H1 (cell line): ENCODE data around the gene MFAP5. TPM values are rescaled to one million over a fixed set of nuclear protein-coding genes. Genes with fewer than 3 reads are reported as not detected.
"Not testable (repeated sequence)": the region's sequence is repeated elsewhere in the genome, so short reads cannot be mapped to it uniquely, and the experiment has no call there.

Experiments used
- CTCF ChIA-PET: fragments of 300-600 bp; sonication (Branson Sonifier 250); formaldehyde crosslinking; loops from one replicate; lab custom pipeline; 2021; ENCODE audit not compliant: partially characterized antibody; lab: Charles Lee
- POLR2A ChIA-PET: fragments of 300-600 bp; sonication (Branson Sonifier 250); formaldehyde crosslinking; loops from one replicate; lab custom pipeline; 2021; ENCODE audit warnings: inconsistent platforms; ENCODE audit not compliant: partially characterized antibody; lab: Charles Lee
- DNase-seq, 2 experiments: peaks; one replicate each; pipeline versions ENCODE4 v3.0.0 to v3.0.0-alpha.2; 2010 to 2022; ENCODE audit warnings: low spot score in 2 of 2, low read depth in 1 of 2, mixed read lengths in 1 of 2
- FAIRE-seq: peaks from 2 replicates; lab custom pipeline; 2011; peaks lifted over from hg19 to GRCh38; lab: Jason Lieb, UNC
- H2AFZ ChIP-seq: 2 replicates; pipeline ENCODE4 v1.8.1; 2012; ENCODE audit warnings: low read length, inconsistent platforms
- H2AK5ac ChIP-seq: 2 replicates; pipeline ENCODE4 v1.6.1; 2013; ENCODE audit warnings: low read depth, low read length
- H2BK120ac ChIP-seq: replicated peaks from 2 replicates; pipeline ENCODE3; 2013; ENCODE audit warnings: low read depth, low read length, inconsistent platforms
- H2BK12ac ChIP-seq: 2 replicates; pipeline ENCODE4 v1.6.1; 2013; ENCODE audit warnings: low read depth, low read length
- H2BK15ac ChIP-seq: 2 replicates; pipeline ENCODE4 v1.6.1; 2013; ENCODE audit warnings: low read length
- H2BK20ac ChIP-seq: 2 replicates; pipeline ENCODE4 v1.6.1; 2013; ENCODE audit warnings: low read length
- H2BK5ac ChIP-seq: 2 replicates; pipeline ENCODE4 v1.6.1; 2013; ENCODE audit warnings: low read depth, low read length
- H3K14ac ChIP-seq: 2 replicates; pipeline ENCODE4 v1.6.1; 2013; ENCODE audit warnings: inconsistent platforms; ENCODE audit not compliant: insufficient read length
- H3K18ac ChIP-seq: 2 replicates; pipeline ENCODE4 v1.6.1; 2013; ENCODE audit warnings: low read length; ENCODE audit errors: extremely low read depth
- H3K23ac ChIP-seq: 2 replicates; pipeline ENCODE4 v1.6.1; 2013; ENCODE audit warnings: inconsistent platforms; ENCODE audit not compliant: insufficient read length
- H3K23me2 ChIP-seq: 2 replicates; pipeline ENCODE4 v1.6.1; 2013; ENCODE audit warnings: low read depth, low read length
- H3K27ac ChIP-seq: 2 replicates; pipeline ENCODE4 v1.6.1; 2011; ENCODE audit warnings: low read depth, low read length, inconsistent platforms
- H3K27me3 ChIP-seq, 4 experiments: replicated peaks in 1 of 4; 1 replicate in 1 of 4; 2 replicates in 3 of 4; pipeline versions ENCODE4 v1.6.1 to v1.8.1; 2011 to 2013; ENCODE audit warnings: low read length in 3 of 4, mild to moderate bottlenecking in 3 of 4, inconsistent platforms in 2 of 4, mixed read lengths in 2 of 4, moderate library complexity in 1 of 4; ENCODE audit not compliant: control insufficient read depth in 3 of 4, insufficient read depth in 3 of 4; ENCODE audit errors: extremely low read depth in 1 of 4
- H3K36me3 ChIP-seq, 4 experiments: 2 replicates each; pipeline versions ENCODE4 v1.6.1 to v1.8.1; 2011 to 2013; ENCODE audit warnings: mild to moderate bottlenecking in 4 of 4, low read length in 3 of 4, moderate library complexity in 2 of 4, control low read depth in 1 of 4, inconsistent platforms in 1 of 4; ENCODE audit not compliant: insufficient read depth in 4 of 4, control insufficient read depth in 2 of 4
- H3K4ac ChIP-seq: replicated peaks from 2 replicates; pipeline ENCODE3; 2013; ENCODE audit warnings: low read length, low read depth, mixed read lengths, inconsistent platforms; ENCODE audit not compliant: insufficient read length
- H3K4me1 ChIP-seq, 4 experiments: replicated peaks in 1 of 4; 1 replicate in 1 of 4; 2 replicates in 3 of 4; pipeline versions ENCODE4 v1.6.1 to v1.8.1; 2011 to 2013; ENCODE audit warnings: low read length in 3 of 4, inconsistent platforms in 2 of 4, mixed read lengths in 1 of 4; ENCODE audit not compliant: insufficient read depth in 4 of 4, control insufficient read depth in 3 of 4
- H3K4me2 ChIP-seq, 2 experiments: 2 replicates each; pipeline versions ENCODE4 v1.6.1 to v1.8.1; 2011 to 2013; ENCODE audit warnings: low read depth in 2 of 2, low read length in 2 of 2, control low read depth in 1 of 2, inconsistent platforms in 1 of 2, mild to moderate bottlenecking in 1 of 2; ENCODE audit not compliant: insufficient read depth in 1 of 2
- H3K4me3 ChIP-seq, 4 experiments: fragments of 200-600, 300-600 bp in 1 of 4; sonication (generic), shearing (Covaris generic), sonication (Bioruptor Twin) in 1 of 4; 2 replicates each; pipeline versions ENCODE4 v1.5.1 to v1.8.1; 2011 to 2016; ENCODE audit warnings: low read length in 4 of 4, low read depth in 3 of 4, control low read depth in 2 of 4, inconsistent platforms in 2 of 4, mild to moderate bottlenecking in 2 of 4, mixed read lengths in 1 of 4, moderate library complexity in 1 of 4; ENCODE audit not compliant: insufficient read depth in 2 of 4; ENCODE audit errors: extremely low read depth in 1 of 4
- H3K56ac ChIP-seq: replicated peaks from 2 replicates; pipeline ENCODE3; 2013; ENCODE audit warnings: low read depth, mild to moderate bottlenecking, mixed read lengths, low read length, inconsistent platforms; ENCODE audit not compliant: insufficient read length
- H3K79me1 ChIP-seq: 2 replicates; pipeline ENCODE4 v1.6.1; 2013; ENCODE audit warnings: low read depth, low read length, control low read depth
- H3K79me2 ChIP-seq, 2 experiments: 2 replicates each; pipeline versions ENCODE4 v1.6.1 to v1.8.1; 2012 to 2013; ENCODE audit warnings: low read length in 2 of 2, mild to moderate bottlenecking in 2 of 2, inconsistent platforms in 1 of 2; ENCODE audit not compliant: insufficient read depth in 2 of 2, control insufficient read depth in 1 of 2
- H3K9ac ChIP-seq, 4 experiments: replicated peaks in 1 of 4; 1 replicate in 1 of 4; 2 replicates in 3 of 4; pipeline versions ENCODE4 v1.6.1 to v1.8.1; 2011 to 2013; ENCODE audit warnings: low read depth in 3 of 4, low read length in 3 of 4, control low read depth in 2 of 4, mild to moderate bottlenecking in 2 of 4, moderate library complexity in 2 of 4, inconsistent platforms in 1 of 4; ENCODE audit errors: extremely low read depth in 1 of 4
- H3K9me3 ChIP-seq, 2 experiments: 2 replicates each; pipeline versions ENCODE4 v1.6.1 to v1.8.1; 2012 to 2013; ENCODE audit warnings: mild to moderate bottlenecking in 2 of 2, moderate library complexity in 2 of 2, control low read depth in 1 of 2, inconsistent platforms in 1 of 2, low read depth in 1 of 2, low read length in 1 of 2, mixed read lengths in 1 of 2; ENCODE audit not compliant: insufficient read depth in 2 of 2
- H4K20me1 ChIP-seq, 2 experiments: replicated peaks in 1 of 2; 2 replicates each; pipeline versions ENCODE3 to v1.8.1; 2011 to 2013; ENCODE audit warnings: inconsistent platforms in 2 of 2, low read length in 2 of 2, mild to moderate bottlenecking in 1 of 2; ENCODE audit not compliant: insufficient read depth in 2 of 2, control insufficient read depth in 1 of 2
- H4K5ac ChIP-seq: 2 replicates; pipeline ENCODE4 v1.6.1; 2013; ENCODE audit warnings: low read length, low read depth, mixed read lengths, inconsistent platforms; ENCODE audit not compliant: insufficient read length
- H4K8ac ChIP-seq: 2 replicates; pipeline ENCODE4 v1.8.0; 2013; ENCODE audit warnings: mild to moderate bottlenecking, moderate library complexity, low read length, inconsistent platforms; ENCODE audit not compliant: insufficient read depth; ENCODE audit errors: extremely low read depth
- H4K91ac ChIP-seq: replicated peaks from 2 replicates; pipeline ENCODE3; 2013; ENCODE audit warnings: low read length, mixed read lengths, inconsistent platforms; ENCODE audit not compliant: insufficient read length
- WGBS, 2 experiments: shearing (Covaris generic) in 1 of 2; methylation state at CpG; one replicate each; pipeline versions ENCODE4 v1.1.6 to v1.1.7; 2013 to 2015; ENCODE audit warnings: low lambda C conversion rate in 2 of 2, mixed read lengths in 2 of 2, inconsistent platforms in 1 of 2, low coverage in 1 of 2, missing lambda C conversion rate in 1 of 2; ENCODE audit not compliant: insufficient replicate concordance in 2 of 2, insufficient coverage in 1 of 2, insufficient read length in 1 of 2; ENCODE audit errors: extremely low coverage in 1 of 2, missing lambda C conversion rate in 1 of 2; 5-methylcytosine and 5-hydroxymethylcytosine counted together
- polyA plus RNA-seq, 7 experiments: library from polyadenylated mRNA; depleted of rRNA in 3 of 7; stranded (reverse) in 5 of 7; unstranded in 2 of 7; fragments of >200 nt in 5 of 7; fragments of 200-250 nt in 2 of 7; gene quantifications; 1 replicate in 5 of 7; 2 replicates in 1 of 7; 4 replicates in 1 of 7; pipeline versions ENCODE4 v1.2.1 to v1.2.3, GENCODE V29; 2011 to 2013; ENCODE audit warnings: missing spikeins in 2 of 7, mixed read lengths in 2 of 7
- total RNA-seq: library from RNA; stranded (reverse); fragmentation: NEBNext Ultra II Directional; extraction: Animal tissue kit (Norgen Biotek cat#: 25700); gene quantifications from 2 replicates; pipeline ENCODE4 v1.2.1, GENCODE V29; 2021

Gene MFAP5
- total and polyA plus RNA-seq, 2 of the 8 experiments (the other 6 are each of a cell fraction or from before 2014, with no cell fraction given) = 0.60 to 0.86 TPM

GRCh38 chr12:8613881-8614280 lies 48.7 kb downstream of the MFAP5 start:
- H3K4me2 ChIP-seq, H3K56ac ChIP-seq, H4K5ac ChIP-seq, H2BK5ac ChIP-seq, H2AFZ ChIP-seq, H3K4me3 ChIP-seq, H3K4ac ChIP-seq, H3K9me3 ChIP-seq, H2AK5ac ChIP-seq, H4K20me1 ChIP-seq, H2BK15ac ChIP-seq, H3K36me3 ChIP-seq, H2BK20ac ChIP-seq, POLR2A ChIA-PET, H2BK120ac ChIP-seq, H3K79me1 ChIP-seq, H4K8ac ChIP-seq, H3K14ac ChIP-seq, H3K79me2 ChIP-seq, H3K27me3 ChIP-seq, H3K23me2 ChIP-seq, H3K18ac ChIP-seq, H4K91ac ChIP-seq, H2BK12ac ChIP-seq, FAIRE-seq, H3K27ac ChIP-seq, H3K4me1 ChIP-seq, H3K23ac ChIP-seq, DNase-seq, H3K9ac ChIP-seq: not testable (repeated sequence)
- CTCF ChIA-PET = interaction anchor here (1.2 to 2.7 kb wide), 4 partner anchors 11 to 69 kb away, joined by 3 to 14 read pairs (median 8); no protein-coding TSS in a partner anchor
- WGBS, 2 experiments = 88% methylated on average over 1 of the region's 1 CpG; no CpG with 5 or more reads in 1 of the 2 experiments
